ENCODE results near the gene NFIL3. TPM values are rescaled to one million over a fixed set of nuclear protein-coding genes. Genes with fewer than 3 reads are reported as not detected.
"Not testable (repeated sequence)": the region's sequence is repeated elsewhere in the genome, so short reads cannot be mapped to it uniquely, and the experiment has no call there.

The NFIL3 gene
- total RNA-seq, 1 donor from 2014 or later, result 26.3 TPM

DNA sequence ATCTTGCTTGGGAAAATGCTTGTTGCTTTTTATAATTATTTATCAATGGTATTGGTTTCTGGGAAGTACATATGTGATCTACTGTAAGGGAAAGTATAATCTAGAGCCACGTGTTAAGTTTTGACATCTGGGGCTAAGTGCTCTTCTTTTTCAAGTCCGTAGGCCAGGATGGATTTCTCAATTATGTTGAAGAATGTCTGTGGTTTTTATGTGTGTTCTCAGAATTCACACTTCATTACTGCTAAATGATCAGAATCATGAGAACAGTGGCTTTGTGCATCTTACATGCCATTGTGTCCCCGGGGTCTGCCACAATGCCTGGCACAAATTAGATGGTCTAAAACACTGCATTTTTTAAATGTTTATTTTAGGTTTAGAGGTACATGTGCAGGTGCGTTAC, 47.4 kb downstream of the NFIL3 start:
- H3K27ac Mint-ChIP-seq, result no peak overlapping the region
- no peak for DNase-seq (ENCODE audit: low spot score in 2 of 2, unreplicated experiment in 2 of 2)
- H3K9me3 Mint-ChIP-seq, result peaks cover 5% of the 10 kb centered on the region
- H3K36me3 Mint-ChIP-seq, result peaks cover 3% of the 10 kb centered on the region
- H3K27me3 Mint-ChIP-seq (ENCODE audit: low read depth), result no peaks in the 10 kb centered on the region
- no peak for TF ChIP-seq CTCF (IDR thresholded peaks at IDR 0.05; ENCODE audit: unreplicated experiment)
- peaks cover 3% of the 10 kb centered on the region for H3K4me1 Mint-ChIP-seq
- no peak overlapping the region for H3K4me3 Mint-ChIP-seq

DNA sequence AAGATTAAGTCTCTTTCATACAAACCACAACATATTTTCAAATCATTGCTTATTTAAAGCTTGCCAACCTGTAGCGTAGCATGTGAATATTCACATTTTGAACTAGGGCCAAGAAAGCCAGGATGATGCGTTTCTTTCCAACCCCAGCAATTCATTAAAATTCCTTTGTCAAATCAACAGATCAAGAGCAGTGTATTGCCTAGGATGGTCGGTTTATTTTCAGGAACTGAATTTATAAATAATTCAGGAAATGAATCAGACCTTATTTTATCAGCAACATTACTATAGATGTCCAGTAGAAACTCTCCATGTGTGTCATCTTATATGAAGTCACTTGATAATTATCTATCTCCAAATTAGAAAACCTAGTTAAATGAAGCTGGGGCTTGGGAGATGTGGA, 48.7 kb downstream of the NFIL3 start:
- H3K36me3 Mint-ChIP-seq, result peaks cover 3% of the 10 kb centered on the region
- H3K27ac Mint-ChIP-seq, result no peak overlapping the region
- peaks cover 5% of the 10 kb centered on the region for H3K9me3 Mint-ChIP-seq
- H3K4me3 Mint-ChIP-seq, result no peak overlapping the region
- no peak for DNase-seq (ENCODE audit: low spot score in 2 of 2, unreplicated experiment in 2 of 2)
- TF ChIP-seq CTCF (IDR thresholded peaks at IDR 0.05; ENCODE audit: unreplicated experiment), result no peak
- H3K27me3 Mint-ChIP-seq (ENCODE audit: low read depth), result no peaks in the 10 kb centered on the region
- H3K4me1 Mint-ChIP-seq, result peaks cover 3% of the 10 kb centered on the region

- Mint-ChIP-seq H3K27ac (no peak overlapping the region), H3K27me3 (ENCODE audit: low read depth) (no peaks in the 10 kb centered on the region), H3K36me3 (no peaks in the 10 kb centered on the region), H3K9me3 (peaks cover 13% of the 10 kb centered on the region), H3K4me3 (no peak overlapping the region), H3K4me1 (peaks cover 3% of the 10 kb centered on the region)
- no peak for DNase-seq (ENCODE audit: low spot score in 2 of 2, unreplicated experiment in 2 of 2)
- no peak for TF ChIP-seq CTCF (IDR thresholded peaks at IDR 0.05; ENCODE audit: unreplicated experiment)
These were observed 51.7 kb downstream of the NFIL3 start for GRCh38 chr9:91371894-91372293.

DNA sequence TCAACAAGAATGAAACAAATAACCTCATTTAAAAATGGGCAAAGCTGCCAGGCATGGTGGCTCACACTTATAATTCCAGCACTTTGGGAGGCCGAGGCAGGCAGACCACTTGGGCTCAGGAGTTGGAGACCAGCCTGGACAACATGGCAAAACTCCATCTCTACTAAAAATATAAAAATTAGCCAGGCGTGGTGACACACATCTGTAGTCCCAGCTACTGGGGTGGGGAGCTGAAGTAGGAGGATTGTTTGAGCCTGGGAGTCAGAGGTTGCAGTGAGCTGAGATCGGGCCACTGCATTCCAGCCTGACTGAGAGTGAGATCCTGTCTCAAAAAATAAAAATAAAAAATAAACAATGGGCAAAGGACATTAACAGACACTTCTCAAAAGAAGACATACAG, 53.6 kb downstream of the NFIL3 start:
- not testable (repeated sequence) for H3K36me3 Mint-ChIP-seq; H3K4me3 Mint-ChIP-seq; H3K27me3 Mint-ChIP-seq (ENCODE audit: low read depth); H3K4me1 Mint-ChIP-seq; H3K27ac Mint-ChIP-seq; DNase-seq (ENCODE audit: low spot score in 2 of 2, unreplicated experiment in 2 of 2)
- peaks cover 13% of the 10 kb centered on the region for H3K9me3 Mint-ChIP-seq

- DNase-seq (ENCODE audit: low spot score in 2 of 2, unreplicated experiment in 2 of 2), result no peak
- H3K27me3 Mint-ChIP-seq (ENCODE audit: low read depth), result no peaks in the 10 kb centered on the region
- H3K27ac Mint-ChIP-seq, result no peak overlapping the region
- peaks cover 17% of the 10 kb centered on the region for H3K4me1 Mint-ChIP-seq
- H3K9me3 Mint-ChIP-seq, result peaks cover 13% of the 10 kb centered on the region
- H3K4me3 Mint-ChIP-seq, result no peak overlapping the region
- no peak for TF ChIP-seq CTCF (IDR thresholded peaks at IDR 0.05; ENCODE audit: unreplicated experiment)
- no peaks in the 10 kb centered on the region for H3K36me3 Mint-ChIP-seq
These were observed 58.9 kb downstream of the NFIL3 start for GRCh38 chr9:91364702-91365101.

DNA sequence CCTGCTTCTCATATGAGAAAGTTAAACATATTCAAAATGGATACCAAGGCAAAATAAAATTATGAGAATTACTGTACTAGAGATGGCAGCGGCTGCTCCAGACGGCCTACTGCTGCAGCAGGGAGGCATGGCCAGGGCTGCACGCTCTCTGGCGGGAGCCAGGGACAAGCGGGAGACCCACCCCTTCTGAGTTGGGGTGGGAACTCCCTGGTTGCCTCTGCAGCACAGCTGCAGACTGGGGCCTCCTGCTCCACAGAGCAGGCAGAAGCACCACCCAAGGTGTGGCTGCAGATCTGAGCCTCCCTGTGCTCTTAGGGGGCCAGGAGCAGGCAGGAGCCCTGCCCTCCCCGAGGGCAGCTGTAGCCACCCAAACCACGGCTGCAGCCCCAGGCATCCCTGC, 59.6 kb downstream of the NFIL3 start:
- no peak for DNase-seq (ENCODE audit: low spot score in 2 of 2, unreplicated experiment in 2 of 2)
- TF ChIP-seq CTCF (IDR thresholded peaks at IDR 0.05; ENCODE audit: unreplicated experiment), result no peak
- Mint-ChIP-seq H3K9me3 (peaks cover 13% of the 10 kb centered on the region), H3K36me3 (no peaks in the 10 kb centered on the region), H3K27ac (no peak overlapping the region), H3K27me3 (ENCODE audit: low read depth) (no peaks in the 10 kb centered on the region), H3K4me3 (no peak overlapping the region), H3K4me1 (peaks cover 22% of the 10 kb centered on the region)

Measured in mesothelial cell of epicardium (in vitro differentiated cells).